ENCODE measurements around the gene SLIT3.

SLIT3 gene

DNA sequence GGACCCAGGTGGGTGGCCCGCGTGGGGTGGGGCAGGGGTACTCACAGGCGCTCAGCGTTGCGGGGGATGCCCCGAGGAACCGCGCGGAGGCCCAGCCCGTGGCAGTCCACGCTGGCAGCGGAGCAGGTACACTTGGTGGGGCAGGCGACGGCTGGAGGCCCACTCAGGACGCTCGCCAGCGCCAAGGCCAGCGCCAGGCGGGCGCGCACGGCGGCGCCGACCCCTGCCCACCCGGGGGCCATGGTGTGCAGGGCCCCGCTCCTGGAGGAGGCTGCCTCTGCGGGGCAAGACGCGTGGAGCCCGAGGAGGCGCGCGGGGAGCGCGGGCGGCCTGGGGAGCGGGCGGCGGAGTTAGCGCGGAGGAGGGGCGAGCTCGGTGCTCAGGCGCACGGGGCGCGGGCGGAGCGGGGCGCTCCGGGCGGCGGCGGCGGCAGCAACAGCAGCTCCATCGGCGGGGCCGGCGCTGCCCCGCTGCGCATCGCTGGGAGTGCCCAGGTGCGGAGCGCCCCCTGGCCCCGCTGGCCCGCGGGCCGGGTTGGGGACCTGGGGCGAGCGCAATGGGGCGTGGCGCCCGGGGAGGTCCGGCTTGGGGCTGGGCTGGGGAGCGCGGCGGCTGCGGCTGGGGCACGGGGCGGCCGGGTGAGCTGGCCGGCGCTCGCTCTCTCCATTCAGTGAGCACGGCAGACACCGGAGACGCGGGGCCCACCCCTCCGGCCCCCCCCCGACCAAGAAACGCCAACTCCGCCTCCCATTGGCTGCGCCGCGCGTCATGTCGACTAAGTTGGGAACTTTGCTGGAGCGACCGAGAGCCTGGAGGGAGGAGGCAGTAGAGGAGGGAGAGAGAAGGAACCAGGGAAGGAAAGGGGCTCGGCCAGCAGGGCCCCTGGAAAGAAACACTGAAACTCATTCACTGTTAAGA is at the start of gene SLIT3:
SLIT3 (minus strand) TSS at position 672 of the 918 bp plus-strand sequence; CDS start at position 242, 430 bp downstream.
- H2AFZ ChIP-seq (ENCODE audit: low read depth, low read length), result no peak within 1 kb of the TSS
- no peaks in the 10 kb centered on the region for H4K20me1 ChIP-seq (ENCODE audit: insufficient read depth, low read length)
- no peak within 1 kb of the TSS for H3K27ac ChIP-seq (ENCODE audit: low read length)
- TF ChIP-seq EZH2phosphoT487 (IDR thresholded peaks at IDR 0.05; ENCODE audit: low read depth), result no peak
- TF ChIP-seq, protein P1, sequence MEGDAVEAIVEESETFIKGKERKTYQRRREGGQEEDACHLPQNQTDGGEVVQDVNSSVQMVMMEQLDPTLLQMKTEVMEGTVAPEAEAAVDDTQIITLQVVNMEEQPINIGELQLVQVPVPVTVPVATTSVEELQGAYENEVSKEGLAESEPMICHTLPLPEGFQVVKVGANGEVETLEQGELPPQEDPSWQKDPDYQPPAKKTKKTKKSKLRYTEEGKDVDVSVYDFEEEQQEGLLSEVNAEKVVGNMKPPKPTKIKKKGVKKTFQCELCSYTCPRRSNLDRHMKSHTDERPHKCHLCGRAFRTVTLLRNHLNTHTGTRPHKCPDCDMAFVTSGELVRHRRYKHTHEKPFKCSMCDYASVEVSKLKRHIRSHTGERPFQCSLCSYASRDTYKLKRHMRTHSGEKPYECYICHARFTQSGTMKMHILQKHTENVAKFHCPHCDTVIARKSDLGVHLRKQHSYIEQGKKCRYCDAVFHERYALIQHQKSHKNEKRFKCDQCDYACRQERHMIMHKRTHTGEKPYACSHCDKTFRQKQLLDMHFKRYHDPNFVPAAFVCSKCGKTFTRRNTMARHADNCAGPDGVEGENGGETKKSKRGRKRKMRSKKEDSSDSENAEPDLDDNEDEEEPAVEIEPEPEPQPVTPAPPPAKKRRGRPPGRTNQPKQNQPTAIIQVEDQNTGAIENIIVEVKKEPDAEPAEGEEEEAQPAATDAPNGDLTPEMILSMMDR (IDR thresholded peaks at IDR 0.05; ENCODE audit: low read depth, low read length), result no peak
- H3K4me3 ChIP-seq (ENCODE audit: low read length), result no peak within 1 kb of the TSS
- no peaks in the 10 kb centered on the region for H3K4me1 ChIP-seq (ENCODE audit: low read length)
- no peak within 1 kb of the TSS for H3K4me2 ChIP-seq (ENCODE audit: low read length)
- H3K9ac ChIP-seq (ENCODE audit: low read length), result no peak within 1 kb of the TSS
- H3K27me3 ChIP-seq (ENCODE audit: low read depth, low read length), result peaks cover 29% of the 10 kb centered on the region
- no peaks in the 10 kb centered on the region for H3K79me2 ChIP-seq (ENCODE audit: low read length)
- H3K36me3 ChIP-seq (replicated peaks; ENCODE audit: low read depth, low read length), result no peaks in the 10 kb centered on the region
- H3K9me3 ChIP-seq (ENCODE audit: insufficient read depth, low read length), result no peaks in the 10 kb centered on the region

DNA sequence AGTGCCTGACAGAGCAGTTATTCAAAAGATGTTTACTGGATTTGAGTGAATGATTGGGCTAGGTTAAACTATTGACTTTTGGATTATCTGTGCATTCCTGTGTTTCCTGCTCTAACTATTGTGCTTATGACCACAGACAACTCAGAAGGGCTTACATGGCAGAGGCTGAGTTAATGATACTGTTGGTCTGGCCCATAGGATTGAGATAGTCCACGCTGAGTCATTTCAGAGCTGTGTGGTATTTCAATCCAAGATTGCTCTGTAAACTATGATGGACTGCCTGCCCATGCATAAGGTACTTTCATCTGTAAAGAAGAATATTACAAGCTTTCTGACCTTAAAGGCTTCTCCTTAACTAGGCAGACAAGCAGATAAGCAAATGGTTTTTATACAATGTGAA is 49.1 kb upstream of the SLIT3 start:
- Histone ChIP-seq H3K4me3 (ENCODE audit: low read length) (no peak overlapping the region), H3K4me2 (ENCODE audit: low read length) (no peak overlapping the region), H2AFZ (ENCODE audit: low read depth, low read length) (no peak overlapping the region), H3K27ac (ENCODE audit: low read length) (no peak overlapping the region), H3K4me1 (ENCODE audit: low read length) (no peaks in the 10 kb centered on the region), H3K36me3 (replicated peaks; ENCODE audit: low read depth, low read length) (no peaks in the 10 kb centered on the region), H3K9me3 (ENCODE audit: insufficient read depth, low read length) (no peaks in the 10 kb centered on the region), H3K27me3 (ENCODE audit: low read depth, low read length) (peaks cover 58% of the 10 kb centered on the region), H4K20me1 (ENCODE audit: insufficient read depth, low read length) (no peaks in the 10 kb centered on the region), H3K79me2 (ENCODE audit: low read length) (no peaks in the 10 kb centered on the region), H3K9ac (ENCODE audit: low read length) (no peak overlapping the region)
- TF ChIP-seq, protein P1 (IDR thresholded peaks at IDR 0.05; ENCODE audit: low read depth, low read length), result no peak
- TF ChIP-seq EZH2phosphoT487 (IDR thresholded peaks at IDR 0.05; ENCODE audit: low read depth), result no peak

DNA sequence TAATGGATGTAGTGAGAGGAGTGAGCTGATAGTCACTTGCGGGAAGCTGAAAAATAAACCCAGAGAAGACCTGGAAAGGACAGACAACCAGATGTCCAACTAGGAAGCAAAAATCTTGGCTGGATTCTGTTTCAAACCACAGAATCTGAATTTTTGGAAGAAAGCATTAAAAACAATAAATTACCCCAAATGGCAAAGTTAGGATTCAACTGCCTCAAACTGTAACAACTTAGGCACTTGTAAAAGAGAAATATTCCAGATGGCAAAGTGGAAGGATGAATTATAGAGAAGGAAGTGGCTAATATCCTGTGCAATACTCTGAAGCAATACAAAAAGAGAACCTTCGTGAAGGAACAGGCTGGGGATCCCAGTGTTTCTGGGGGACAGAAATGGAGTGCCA is 46.8 kb upstream of the SLIT3 start:
- no peak for TF ChIP-seq EZH2phosphoT487 (IDR thresholded peaks at IDR 0.05; ENCODE audit: low read depth)
- TF ChIP-seq, protein P1 (IDR thresholded peaks at IDR 0.05; ENCODE audit: low read depth, low read length), result no peak
- Histone ChIP-seq H3K4me2 (ENCODE audit: low read length) (no peak overlapping the region), H3K27me3 (ENCODE audit: low read depth, low read length) (peaks cover 61% of the 10 kb centered on the region), H4K20me1 (ENCODE audit: insufficient read depth, low read length) (no peaks in the 10 kb centered on the region), H3K36me3 (replicated peaks; ENCODE audit: low read depth, low read length) (no peaks in the 10 kb centered on the region), H3K4me3 (ENCODE audit: low read length) (no peak overlapping the region), H3K27ac (ENCODE audit: low read length) (no peak overlapping the region), H3K9ac (ENCODE audit: low read length) (no peak overlapping the region), H2AFZ (ENCODE audit: low read depth, low read length) (no peak overlapping the region), H3K4me1 (ENCODE audit: low read length) (no peaks in the 10 kb centered on the region), H3K9me3 (ENCODE audit: insufficient read depth, low read length) (no peaks in the 10 kb centered on the region), H3K79me2 (ENCODE audit: low read length) (no peaks in the 10 kb centered on the region)

DNA sequence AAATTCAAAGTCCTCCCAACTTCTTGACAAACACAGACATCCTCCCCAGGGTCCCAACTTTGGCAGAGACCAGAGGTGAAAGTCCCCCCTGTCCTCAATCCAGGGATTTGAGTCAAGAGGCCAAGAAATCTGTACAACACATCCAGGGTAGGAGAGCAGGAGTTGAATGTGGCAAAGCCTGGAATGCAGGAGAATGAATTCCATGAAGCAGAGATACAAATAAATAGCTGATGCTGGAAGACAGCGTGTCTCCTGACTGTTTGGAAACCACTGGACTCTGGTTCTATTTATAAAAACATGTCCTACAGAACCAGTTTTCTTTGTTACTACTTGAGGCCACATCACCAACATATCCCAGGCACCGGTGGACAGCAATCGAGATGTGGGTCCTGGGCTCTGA is 43.7 kb upstream of the SLIT3 start:
- Histone ChIP-seq H3K36me3 (replicated peaks; ENCODE audit: low read depth, low read length) (no peaks in the 10 kb centered on the region), H3K27me3 (ENCODE audit: low read depth, low read length) (peaks cover 63% of the 10 kb centered on the region), H3K79me2 (ENCODE audit: low read length) (no peaks in the 10 kb centered on the region), H2AFZ (ENCODE audit: low read depth, low read length) (no peak overlapping the region), H3K27ac (ENCODE audit: low read length) (no peak overlapping the region), H3K4me2 (ENCODE audit: low read length) (no peak overlapping the region), H3K9me3 (ENCODE audit: insufficient read depth, low read length) (no peaks in the 10 kb centered on the region), H3K4me3 (ENCODE audit: low read length) (no peak overlapping the region), H3K9ac (ENCODE audit: low read length) (no peak overlapping the region), H4K20me1 (ENCODE audit: insufficient read depth, low read length) (no peaks in the 10 kb centered on the region), H3K4me1 (ENCODE audit: low read length) (no peaks in the 10 kb centered on the region)
- TF ChIP-seq, protein P1 (IDR thresholded peaks at IDR 0.05; ENCODE audit: low read depth, low read length), result no peak
- no peak for TF ChIP-seq EZH2phosphoT487 (IDR thresholded peaks at IDR 0.05; ENCODE audit: low read depth)
